ENCODE results near the gene RXRA.

Gene RXRA

GRCh38 chr9:134477342-134477925 lies 151.2 kb downstream of the RXRA start:
- DNase-seq = no peak

- no peak for DNase-seq
Measured at GRCh38 chr9:134477927-134478326, 151.7 kb downstream of the RXRA start.

- no peak for DNase-seq
Measured at GRCh38 chr9:134481762-134482161, 155.5 kb downstream of the RXRA start.

GRCh38 chr9:134482226-134482625 lies 156.0 kb downstream of the RXRA start:
- DNase-seq = no peak

GRCh38 chr9:134483361-134484184 lies 157.3 kb downstream of the RXRA start:
- no peak for DNase-seq

GRCh38 chr9:134484479-134484878 lies 158.2 kb downstream of the RXRA start:
- DNase-seq = no peak

GRCh38 chr9:134485653-134486052 lies 159.4 kb downstream of the RXRA start:
- DNase-seq = no peak

- no peak for DNase-seq
Measured at GRCh38 chr9:134486143-134486591, 159.9 kb downstream of the RXRA start.

- DNase-seq = no peak
Measured at GRCh38 chr9:134486596-134486995, 160.3 kb downstream of the RXRA start.
